ENCODE data around the gene AKT3.

DNA sequence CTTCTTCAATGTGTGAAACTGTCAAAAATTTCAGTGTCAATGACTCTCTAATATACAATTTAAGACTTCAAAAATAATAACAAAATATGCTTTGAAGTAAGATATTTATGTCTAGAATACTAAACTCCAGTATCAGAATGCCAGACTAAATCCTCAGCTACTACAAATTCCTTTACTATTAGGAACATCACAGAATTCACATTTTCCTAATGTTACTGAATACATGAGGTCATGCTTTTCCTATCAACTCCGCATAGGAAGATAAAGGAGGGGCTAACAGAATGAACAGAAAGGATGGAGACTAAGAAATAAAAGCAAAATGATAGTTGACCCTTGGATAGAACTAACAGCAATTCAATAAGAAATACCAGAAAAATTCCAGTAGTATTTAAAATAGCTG is 301.5 kb downstream of the AKT3 start:
- TF ChIP-seq, protein P1, sequence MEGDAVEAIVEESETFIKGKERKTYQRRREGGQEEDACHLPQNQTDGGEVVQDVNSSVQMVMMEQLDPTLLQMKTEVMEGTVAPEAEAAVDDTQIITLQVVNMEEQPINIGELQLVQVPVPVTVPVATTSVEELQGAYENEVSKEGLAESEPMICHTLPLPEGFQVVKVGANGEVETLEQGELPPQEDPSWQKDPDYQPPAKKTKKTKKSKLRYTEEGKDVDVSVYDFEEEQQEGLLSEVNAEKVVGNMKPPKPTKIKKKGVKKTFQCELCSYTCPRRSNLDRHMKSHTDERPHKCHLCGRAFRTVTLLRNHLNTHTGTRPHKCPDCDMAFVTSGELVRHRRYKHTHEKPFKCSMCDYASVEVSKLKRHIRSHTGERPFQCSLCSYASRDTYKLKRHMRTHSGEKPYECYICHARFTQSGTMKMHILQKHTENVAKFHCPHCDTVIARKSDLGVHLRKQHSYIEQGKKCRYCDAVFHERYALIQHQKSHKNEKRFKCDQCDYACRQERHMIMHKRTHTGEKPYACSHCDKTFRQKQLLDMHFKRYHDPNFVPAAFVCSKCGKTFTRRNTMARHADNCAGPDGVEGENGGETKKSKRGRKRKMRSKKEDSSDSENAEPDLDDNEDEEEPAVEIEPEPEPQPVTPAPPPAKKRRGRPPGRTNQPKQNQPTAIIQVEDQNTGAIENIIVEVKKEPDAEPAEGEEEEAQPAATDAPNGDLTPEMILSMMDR (IDR thresholded peaks at IDR 0.05; ENCODE audit: poor library complexity): no peak
- TF ChIP-seq EZH2 (IDR thresholded peaks at IDR 0.05; ENCODE audit: borderline replicate concordance): no peak
